Upper lobe of right lung (tissue), 1 donor: Measurements from ENCODE around the gene CADPS. TPM values are rescaled to one million over a fixed set of nuclear protein-coding genes. Genes with fewer than 3 reads are reported as not detected.

ENCODE experiments used
- ATAC-seq: fragments of 200-7000 bp; cut with Tn5 transposase; one replicate; pipeline ENCODE4 v1.9.1; 2020; ENCODE audit warnings: mild to moderate bottlenecking, moderate library complexity
- DNase-seq: peaks from one replicate; pipeline ENCODE4 v3.0.0-alpha.2; 2020
- H3K27ac ChIP-seq: fragments of 200-600 bp; one replicate; pipeline ENCODE4 v1.8.0; 2022
- H3K27me3 ChIP-seq: fragments of 200-600 bp; one replicate; pipeline ENCODE4 v1.8.0; 2022; ENCODE audit warnings: mild to moderate bottlenecking
- H3K36me3 ChIP-seq: fragments of 200-600 bp; one replicate; pipeline ENCODE4 v1.8.0; 2022
- H3K4me1 ChIP-seq: fragments of 200-600 bp; one replicate; pipeline ENCODE4 v1.8.0; 2022
- H3K4me3 ChIP-seq: fragments of 200-600 bp; one replicate; pipeline ENCODE4 v1.8.0; 2022; ENCODE audit warnings: mild to moderate bottlenecking
- H3K9me3 ChIP-seq: fragments of 200-600 bp; one replicate; pipeline ENCODE4 v1.8.0; 2022
- intact Hi-C: fragments of 100-400 bp; cut with DNase I; formaldehyde crosslinking; loops from one replicate; pipeline ENCODE4 v1.11.0; 2022
- total RNA-seq: library from RNA; stranded (reverse); fragmentation: NEBNext Ultra II Directional; extraction: Animal tissue kit (Norgen Biotek cat#: 25700); gene quantifications from one replicate; pipeline ENCODE4 v1.2.1, GENCODE V29; 2021
- TF ChIP-seq, protein P1 (sequence below): fragments of 200-600 bp; IDR thresholded peaks from one replicate; pipeline ENCODE4 v1.8.0; 2022; ENCODE audit warnings: antibody characterized with exemption
- donor health status: DM: no; HTN: yes; CAD: no; lungs with severe emphysema.

The CADPS gene
- total RNA-seq, 1 donor from 2014 or later, result 1.1 TPM

DNA sequence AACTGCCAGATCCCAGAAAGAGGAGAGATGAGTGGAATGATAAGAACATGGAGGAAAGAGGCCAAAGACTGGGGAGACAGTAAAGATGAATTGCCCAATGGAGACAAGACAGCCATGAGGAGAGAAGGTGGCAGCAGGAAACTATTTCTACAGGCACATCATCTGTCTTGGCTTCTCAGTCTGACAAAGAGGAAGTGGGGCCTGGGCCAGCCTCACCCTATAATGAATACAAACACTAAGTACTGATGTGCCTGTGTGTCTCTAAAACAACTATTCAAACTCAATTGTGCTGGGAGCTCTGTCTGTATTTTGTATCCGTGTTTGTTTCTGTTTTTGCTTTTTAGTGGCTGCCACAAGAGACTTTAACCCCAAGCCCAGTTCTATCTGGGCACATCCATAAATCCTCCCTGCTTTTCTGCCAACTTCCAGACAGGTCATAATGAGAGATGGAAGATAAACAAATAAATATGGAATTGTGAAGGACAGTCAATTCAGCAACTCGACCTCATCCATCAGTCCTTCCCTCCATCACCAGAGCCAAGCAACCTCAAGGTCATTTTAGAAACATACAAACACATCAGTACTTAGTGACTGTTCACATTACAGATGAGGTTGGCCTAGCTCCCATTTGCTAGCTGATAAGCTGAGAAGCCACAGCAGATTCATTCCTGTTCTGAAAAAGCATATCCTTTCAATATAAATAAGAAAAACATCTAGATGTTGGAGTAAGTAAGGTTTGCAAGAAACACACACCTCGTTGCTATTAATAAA lies 116.7 kb downstream of the CADPS start:
- H3K4me1 ChIP-seq, result no peaks in the 10 kb centered on the region
- DNase-seq (no peak), ATAC-seq (no peak)
- no peak overlapping the region for H3K27ac ChIP-seq
- no peaks in the 10 kb centered on the region for H3K9me3 ChIP-seq
- TF ChIP-seq, protein P1, sequence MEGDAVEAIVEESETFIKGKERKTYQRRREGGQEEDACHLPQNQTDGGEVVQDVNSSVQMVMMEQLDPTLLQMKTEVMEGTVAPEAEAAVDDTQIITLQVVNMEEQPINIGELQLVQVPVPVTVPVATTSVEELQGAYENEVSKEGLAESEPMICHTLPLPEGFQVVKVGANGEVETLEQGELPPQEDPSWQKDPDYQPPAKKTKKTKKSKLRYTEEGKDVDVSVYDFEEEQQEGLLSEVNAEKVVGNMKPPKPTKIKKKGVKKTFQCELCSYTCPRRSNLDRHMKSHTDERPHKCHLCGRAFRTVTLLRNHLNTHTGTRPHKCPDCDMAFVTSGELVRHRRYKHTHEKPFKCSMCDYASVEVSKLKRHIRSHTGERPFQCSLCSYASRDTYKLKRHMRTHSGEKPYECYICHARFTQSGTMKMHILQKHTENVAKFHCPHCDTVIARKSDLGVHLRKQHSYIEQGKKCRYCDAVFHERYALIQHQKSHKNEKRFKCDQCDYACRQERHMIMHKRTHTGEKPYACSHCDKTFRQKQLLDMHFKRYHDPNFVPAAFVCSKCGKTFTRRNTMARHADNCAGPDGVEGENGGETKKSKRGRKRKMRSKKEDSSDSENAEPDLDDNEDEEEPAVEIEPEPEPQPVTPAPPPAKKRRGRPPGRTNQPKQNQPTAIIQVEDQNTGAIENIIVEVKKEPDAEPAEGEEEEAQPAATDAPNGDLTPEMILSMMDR, result no peak
- intact Hi-C loops, result no loop called here
- H3K4me3 ChIP-seq, result no peak overlapping the region
- H3K27me3 ChIP-seq, result no peaks in the 10 kb centered on the region
- no peaks in the 10 kb centered on the region for H3K36me3 ChIP-seq

DNA sequence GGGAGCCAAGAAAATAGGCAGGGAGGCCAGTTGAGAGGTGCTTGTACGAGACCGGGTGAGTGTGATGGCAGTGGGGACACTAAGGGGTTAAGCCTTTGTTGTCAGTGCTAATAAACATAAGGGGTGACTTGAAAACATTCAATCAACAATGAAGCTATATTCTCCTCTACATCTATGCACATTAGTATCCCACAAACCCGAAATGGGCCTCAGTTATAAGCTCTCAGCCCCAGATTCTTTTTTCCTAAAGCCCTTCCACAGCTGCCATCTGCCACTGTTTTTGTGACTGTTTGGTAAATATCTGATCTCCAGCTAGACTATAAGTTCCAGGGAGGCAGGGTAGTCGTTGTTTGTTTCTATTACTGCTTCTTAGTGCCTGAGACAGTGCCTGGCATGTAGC lies 118.2 kb downstream of the CADPS start:
- ATAC-seq, result no peak
- intact Hi-C loops, result no loop called here

DNA sequence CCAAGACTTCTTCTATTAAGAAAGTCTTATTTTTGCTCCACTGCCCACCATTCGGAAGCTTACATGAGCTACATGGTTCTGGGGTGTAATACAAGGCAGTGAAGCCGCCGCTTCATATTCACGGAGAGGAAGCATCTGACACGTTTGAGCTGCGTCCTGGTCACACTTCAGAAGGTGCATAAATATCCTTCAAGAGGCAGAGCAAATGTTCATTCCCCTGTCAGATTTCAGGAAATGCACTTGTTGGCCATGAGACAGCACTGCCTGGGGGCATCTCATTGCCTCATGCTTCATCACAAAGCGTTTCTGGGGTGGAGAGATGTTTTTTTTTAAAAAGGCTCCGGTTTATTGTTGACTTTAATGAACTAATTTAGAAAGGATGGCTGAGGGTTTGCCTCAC lies 119.9 kb downstream of the CADPS start:
- TF ChIP-seq, protein P1, result no peak
- no peaks in the 10 kb centered on the region for H3K4me1 ChIP-seq
- no peaks in the 10 kb centered on the region for H3K9me3 ChIP-seq
- no peak for ATAC-seq
- no peak for DNase-seq
- no peak overlapping the region for H3K4me3 ChIP-seq
- H3K36me3 ChIP-seq, result no peaks in the 10 kb centered on the region
- H3K27me3 ChIP-seq, result no peaks in the 10 kb centered on the region
- H3K27ac ChIP-seq, result no peak overlapping the region
- intact Hi-C loops, result no loop called here

More for the DNA sequence above, 118.2 kb downstream of the CADPS start:
- no peak overlapping the region for H3K27ac ChIP-seq
- no peaks in the 10 kb centered on the region for H3K27me3 ChIP-seq
- H3K36me3 ChIP-seq, result no peaks in the 10 kb centered on the region
- no peaks in the 10 kb centered on the region for H3K9me3 ChIP-seq
- DNase-seq, result no peak
- TF ChIP-seq, protein P1, result no peak
- no peaks in the 10 kb centered on the region for H3K4me1 ChIP-seq
- H3K4me3 ChIP-seq, result no peak overlapping the region

DNA sequence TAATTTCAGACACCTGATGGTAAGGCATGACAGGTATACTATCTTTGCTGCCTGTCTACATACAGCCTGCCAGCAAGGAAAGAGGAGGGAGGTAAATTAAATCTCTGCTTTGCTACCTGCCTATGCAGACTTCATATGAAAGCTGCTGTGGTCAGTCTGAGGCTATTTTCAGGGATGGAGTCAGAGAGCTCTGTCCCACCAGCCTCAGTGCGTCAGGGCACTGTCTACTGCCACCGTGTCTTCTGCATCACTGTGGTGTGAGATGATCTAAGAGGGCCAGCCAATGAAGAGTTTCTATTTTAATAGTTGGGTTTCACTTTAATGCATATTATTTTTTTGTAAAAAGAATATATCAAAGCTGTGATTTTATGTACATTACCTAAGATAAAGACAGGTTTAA lies 125.6 kb downstream of the CADPS start:
- Histone ChIP-seq H3K27me3 (no peaks in the 10 kb centered on the region), H3K27ac (no peak overlapping the region), H3K9me3 (no peaks in the 10 kb centered on the region), H3K4me3 (no peak overlapping the region), H3K36me3 (no peaks in the 10 kb centered on the region), H3K4me1 (no peaks in the 10 kb centered on the region)
- intact Hi-C loops, result no loop called here
- TF ChIP-seq, protein P1, result no peak
- no peak for ATAC-seq
- DNase-seq, result no peak

DNA sequence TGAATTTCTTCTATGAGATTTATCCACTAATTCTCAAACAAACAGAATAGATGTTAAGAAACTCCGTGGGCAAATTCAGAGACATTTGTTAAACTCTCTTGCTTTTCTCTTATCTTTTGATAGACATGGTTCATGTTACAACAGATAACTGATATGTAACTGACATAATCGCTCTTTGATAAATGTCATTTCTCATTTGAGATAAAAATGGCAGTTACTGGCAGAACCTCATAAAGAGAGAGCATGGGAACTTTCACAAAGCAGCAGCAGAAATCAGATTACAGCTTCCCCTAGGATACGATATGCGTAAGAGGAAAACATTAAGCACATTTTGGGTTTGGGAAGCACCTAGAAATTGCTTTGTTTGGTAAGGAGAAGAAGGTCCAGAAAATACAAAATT lies 126.1 kb downstream of the CADPS start:
- TF ChIP-seq, protein P1, result no peak
- intact Hi-C loops, result no loop called here
- Histone ChIP-seq H3K27me3 (no peaks in the 10 kb centered on the region), H3K27ac (no peak overlapping the region), H3K4me1 (no peaks in the 10 kb centered on the region), H3K36me3 (no peaks in the 10 kb centered on the region), H3K4me3 (no peak overlapping the region), H3K9me3 (no peaks in the 10 kb centered on the region)
- ATAC-seq, result no peak
- no peak for DNase-seq
